ENCODE results near the gene PAFAH1B2.
"Not testable (repeated sequence)": the region's sequence is repeated elsewhere in the genome, so short reads cannot be mapped to it uniquely, and the experiment has no call there.

The PAFAH1B2 gene

DNA sequence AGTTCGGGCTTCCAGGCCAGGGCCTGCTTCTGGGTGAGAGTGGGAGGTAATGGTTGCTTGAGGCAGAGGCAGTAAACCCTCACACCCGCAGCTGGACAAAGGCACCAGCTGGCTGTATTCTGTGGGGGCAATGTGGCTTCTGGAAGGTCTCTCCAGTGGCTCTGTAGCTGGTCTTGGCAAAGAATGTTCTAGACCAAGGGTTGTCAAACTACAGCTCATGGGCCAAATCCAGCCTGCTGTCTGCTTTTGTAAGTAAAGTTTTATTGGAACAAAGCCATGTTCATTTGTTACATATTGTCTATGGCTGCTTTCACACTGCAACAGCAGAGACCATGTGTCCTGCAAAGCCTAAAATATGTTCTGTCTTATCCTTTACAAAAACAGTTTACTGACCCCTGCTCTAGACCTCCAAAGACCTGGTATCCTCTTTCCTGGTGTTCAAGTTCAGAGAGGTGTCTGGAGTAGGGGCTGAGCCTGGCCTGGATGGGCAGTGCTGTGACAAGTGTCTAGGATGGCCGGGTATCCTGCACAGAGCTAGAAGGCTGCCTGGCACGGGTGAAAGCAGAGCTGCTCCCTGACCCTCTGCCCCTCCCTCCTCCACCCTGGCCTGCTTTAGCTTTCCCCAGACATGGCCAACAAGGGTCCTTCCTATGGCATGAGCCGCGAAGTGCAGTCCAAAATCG, 58.4 kb downstream of the PAFAH1B2 start:
- DNase-seq: no peak

GRCh38 chr11:117203069-117203407, 59.0 kb downstream of the PAFAH1B2 start:
- DNase-seq (no peak), ATAC-seq (no peak)

More for the DNA sequence above, 58.4 kb downstream of the PAFAH1B2 start:
- ATAC-seq: no peak

- DNase-seq (no peak), ATAC-seq (no peak)
These were observed 60.4 kb downstream of the PAFAH1B2 start for GRCh38 chr11:117204283-117205080.

DNA sequence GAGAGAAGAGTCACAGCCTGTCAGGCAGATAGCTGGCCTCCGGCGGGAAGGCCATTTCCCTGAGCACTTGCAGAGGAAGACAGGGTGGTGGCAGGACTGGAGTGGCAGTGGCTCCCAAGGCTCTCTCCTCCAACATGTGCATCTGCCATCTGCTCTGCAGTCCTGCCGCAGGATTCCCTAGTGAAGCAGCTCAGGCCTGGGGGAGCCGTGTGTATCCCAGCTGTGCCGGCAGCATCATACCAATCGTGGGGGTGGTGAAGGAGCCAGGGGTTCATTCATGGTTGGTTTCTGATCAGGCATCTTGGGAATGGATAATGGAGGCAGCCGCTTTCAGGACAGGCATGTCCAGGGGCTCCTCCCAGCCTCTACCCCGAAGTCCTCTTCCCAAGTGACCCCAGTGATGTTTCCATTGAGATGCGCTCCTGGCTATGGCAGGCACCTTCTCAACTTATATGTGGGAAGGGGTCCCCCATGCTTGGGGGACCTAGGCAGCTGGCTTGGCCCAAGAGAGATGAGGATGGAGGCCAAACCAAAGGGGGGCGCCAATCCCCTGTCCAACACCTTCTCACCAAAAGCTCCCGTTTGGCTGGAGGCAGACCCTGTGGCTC, 61.2 kb downstream of the PAFAH1B2 start:
- no peak for ATAC-seq

DNA sequence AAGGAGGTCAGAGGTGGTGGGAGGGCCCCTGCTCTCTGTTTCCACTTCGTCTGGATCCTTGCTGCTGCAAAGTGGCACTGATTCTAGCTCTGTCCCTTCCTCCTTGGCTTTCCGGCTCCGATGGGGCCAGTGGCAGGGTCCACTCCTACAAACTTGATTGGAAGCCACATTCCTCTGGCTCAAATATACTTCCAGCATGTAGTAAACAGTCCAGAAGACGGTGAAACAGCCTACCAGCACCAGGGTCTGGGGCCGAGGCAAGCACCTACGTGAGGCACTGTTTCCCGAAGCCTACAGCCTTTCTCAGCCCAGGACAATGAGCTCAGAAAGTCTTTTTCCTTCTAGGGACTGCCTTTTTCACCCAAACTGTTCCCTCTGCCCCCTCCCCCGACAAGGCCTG, 62.0 kb downstream of the PAFAH1B2 start:
- ATAC-seq, DNase-seq: not testable (repeated sequence)

More for the DNA sequence above, 61.2 kb downstream of the PAFAH1B2 start:
- no peak for DNase-seq

GRCh38 chr11:117206859-117207258, 62.8 kb downstream of the PAFAH1B2 start:
- not testable (repeated sequence) for DNase-seq, ATAC-seq

DNA sequence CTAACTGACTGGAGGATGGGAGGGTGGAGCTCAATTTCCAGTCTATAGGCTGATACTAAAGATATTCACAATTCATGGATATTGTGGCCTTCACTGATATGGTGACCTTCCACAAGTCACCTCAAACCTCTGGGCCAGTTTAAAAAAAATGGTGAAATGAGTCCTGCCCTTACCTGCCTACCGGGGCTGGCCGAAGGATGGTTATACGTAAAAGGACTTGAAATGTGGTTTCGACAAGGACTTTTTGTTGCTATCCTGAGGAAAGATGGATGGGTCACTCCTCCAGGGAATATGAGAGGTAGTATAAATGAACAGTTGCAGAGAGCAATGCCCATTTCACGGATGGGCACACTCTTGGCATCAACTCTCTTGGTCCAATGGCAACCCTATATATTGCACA, 63.4 kb downstream of the PAFAH1B2 start:
- not testable (repeated sequence) for DNase-seq, ATAC-seq

DNA sequence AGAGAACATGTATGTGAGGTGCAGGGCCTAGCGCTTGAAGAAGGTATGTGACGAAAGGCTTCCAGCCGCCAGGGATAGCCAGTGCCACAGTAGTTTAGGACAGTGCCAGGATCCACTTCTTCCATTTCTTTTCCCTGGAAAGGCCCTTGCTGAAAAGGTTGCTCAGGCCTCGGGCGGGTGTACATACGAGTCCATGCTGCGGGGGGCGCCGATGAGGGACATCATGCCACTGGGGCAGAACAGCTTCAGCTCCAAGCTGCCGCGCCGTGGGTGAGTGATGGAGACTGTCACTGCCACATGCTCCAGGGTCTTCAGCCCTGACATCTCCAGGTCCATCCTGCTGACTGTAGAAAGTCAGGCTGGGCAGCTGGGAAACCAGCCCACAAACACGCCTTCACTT, 64.6 kb downstream of the PAFAH1B2 start:
- ATAC-seq: not testable (repeated sequence)

GRCh38 chr11:117209351-117210125, 65.5 kb downstream of the PAFAH1B2 start:
- DNase-seq, ATAC-seq: not testable (repeated sequence)

More for the DNA sequence above, 64.6 kb downstream of the PAFAH1B2 start:
- DNase-seq: not testable (repeated sequence)

DNA sequence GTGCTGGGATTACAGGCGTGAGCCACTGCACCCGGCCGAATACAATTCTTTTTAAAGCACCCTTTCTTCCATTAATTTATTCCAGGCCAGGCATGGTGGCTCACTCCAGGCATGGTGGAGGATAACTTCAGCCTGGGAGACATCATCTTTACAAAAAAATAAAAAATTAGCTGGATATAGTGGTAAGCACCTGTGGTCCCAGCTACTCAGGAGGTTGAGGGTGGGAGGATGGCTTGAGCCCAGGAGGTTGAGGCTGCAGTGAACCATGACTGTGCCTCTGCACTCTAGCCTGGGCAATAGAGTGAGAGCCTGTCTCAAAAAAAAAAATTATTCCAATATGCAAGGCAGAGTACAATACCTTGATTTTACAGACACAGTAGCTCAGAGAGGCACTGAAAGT, 66.5 kb downstream of the PAFAH1B2 start:
- ATAC-seq: no peak
- no peak for DNase-seq

DNA sequence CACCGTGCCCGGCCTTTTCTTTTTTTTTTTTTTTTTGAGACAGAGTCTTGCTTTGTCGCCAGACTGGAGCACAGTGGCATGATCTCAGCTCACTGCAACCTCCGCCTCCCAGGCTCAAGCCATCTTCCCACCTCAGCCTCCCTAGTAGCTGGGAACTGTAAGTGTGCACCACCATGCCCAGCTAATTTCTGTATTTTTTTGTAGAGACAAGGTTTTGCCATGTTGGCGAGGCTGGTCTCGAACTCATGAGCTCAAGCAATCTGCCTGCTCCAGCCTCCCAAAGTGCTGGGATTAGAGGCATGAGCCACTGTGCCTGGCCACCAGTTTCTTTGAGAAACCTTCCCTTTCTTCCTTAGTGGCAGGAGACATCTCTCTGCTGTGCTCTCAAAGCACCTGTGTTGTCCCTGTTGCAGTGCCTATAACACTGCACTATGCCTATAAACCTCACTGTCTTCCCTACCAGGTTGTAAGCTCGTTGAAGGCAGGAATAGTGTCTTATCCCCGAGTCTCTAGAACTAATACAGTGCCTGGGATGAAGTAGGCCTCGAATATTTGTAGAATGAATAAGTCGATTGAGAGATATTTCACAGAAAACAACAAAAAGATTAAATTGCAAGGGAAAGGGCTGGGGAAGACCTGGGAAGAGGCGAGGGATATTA, 68.7 kb downstream of the PAFAH1B2 start:
- no peak for ATAC-seq
- no peak for DNase-seq

DNA sequence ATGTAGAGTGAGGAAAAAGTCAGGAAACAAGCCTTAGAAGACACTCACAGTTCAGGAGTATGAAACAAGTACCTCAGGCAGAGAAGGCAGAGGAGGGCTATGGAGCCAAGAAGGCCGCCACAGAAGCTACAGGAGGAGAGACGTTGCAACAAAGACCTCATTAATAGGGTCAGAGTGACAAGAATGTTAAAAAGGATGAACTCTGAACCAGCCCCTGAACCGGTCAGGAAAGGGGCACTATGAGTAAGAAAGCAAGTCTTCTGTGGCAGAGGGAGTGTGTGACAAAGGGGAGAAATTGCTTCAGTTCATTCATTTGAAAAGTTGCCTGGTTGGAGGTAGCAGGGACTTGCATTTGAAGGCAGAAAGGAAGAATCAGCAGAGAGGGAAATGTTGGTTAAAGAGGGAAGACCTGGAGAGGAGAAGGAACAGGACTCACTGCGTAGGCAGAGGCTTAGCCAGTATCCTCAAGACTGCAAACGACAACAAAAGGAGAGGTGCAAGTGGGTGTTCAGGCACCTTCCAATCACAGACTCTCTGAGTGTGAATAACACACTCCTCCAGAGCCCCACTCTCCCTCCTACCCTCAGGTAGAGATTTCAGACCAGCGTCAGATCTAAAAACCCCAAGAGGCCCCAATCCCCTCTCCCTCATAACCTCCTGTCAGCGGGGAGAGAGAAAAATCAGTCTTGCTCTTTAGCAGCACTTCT, 70.5 kb downstream of the PAFAH1B2 start:
- ATAC-seq: no peak
- no peak for DNase-seq

DNA sequence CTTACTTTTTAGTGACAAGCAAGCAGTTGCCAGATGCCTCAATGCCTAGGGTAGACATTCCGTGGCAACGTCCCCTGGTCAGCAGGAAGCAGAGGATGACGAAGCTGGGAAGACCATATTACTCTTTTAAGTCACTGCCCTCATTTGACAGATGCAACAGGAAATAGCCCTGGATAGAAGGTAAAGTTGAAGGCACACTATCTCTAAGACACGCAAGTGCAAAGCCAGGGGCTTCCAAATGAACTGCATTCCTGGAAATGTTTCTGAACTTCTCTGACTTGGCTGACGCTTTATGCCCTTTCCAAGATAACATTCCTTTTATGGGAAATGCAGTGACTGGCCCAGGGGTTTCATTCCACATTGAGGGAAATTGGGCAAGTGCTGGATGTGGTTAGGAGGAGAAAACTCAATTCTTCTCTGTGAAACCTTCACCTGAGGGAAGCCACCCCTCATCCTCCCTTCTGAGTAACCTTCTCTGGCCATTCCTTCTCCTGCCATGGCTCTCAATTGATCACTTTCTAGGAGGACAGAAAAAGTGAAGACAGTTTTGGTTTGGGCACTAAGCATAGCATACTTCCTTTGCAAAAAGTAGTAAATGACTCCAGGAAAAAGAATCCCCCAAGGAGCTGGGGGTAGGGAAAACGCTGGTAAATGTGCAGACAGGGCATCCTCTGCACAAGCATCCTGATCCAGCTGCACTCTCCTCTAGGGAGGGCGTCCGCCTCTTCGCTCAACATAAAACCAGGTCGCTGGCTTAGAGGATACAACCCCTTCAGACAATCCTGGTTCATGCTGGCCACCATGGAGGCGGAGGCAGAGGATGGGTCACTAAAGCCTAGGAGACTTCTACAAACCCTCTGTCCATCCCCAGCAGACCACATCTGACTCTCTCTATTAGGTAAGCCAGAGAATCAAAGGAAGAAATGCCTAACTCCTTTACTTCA, 73.3 kb downstream of the PAFAH1B2 start:
- DNase-seq (no peak), ATAC-seq (no peak)

GRCh38 chr11:117218133-117218915, 74.2 kb downstream of the PAFAH1B2 start:
- DNase-seq (no peak), ATAC-seq (no peak)

DNA sequence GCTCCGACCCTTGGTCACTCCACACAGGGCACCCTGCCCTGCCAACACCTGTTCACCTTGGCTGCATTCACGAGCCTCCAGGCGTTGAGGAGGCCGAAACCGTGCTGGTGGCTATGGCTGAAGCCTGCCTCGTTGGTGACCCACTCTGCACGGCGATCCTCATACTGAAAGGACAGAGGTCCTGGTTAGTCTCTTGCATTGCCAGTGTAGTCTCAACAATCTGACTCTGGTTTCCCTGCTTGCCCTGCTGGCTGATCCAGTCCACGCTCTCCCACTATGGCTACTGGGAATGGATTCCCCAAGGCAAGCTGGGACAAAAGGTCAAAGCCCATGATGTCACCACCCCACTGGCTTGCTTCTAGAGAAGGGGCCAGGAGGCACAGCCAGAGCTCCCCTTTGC, 74.9 kb downstream of the PAFAH1B2 start:
- no peak for DNase-seq
- no peak for ATAC-seq

- DNase-seq (no peak), ATAC-seq (no peak)
These were observed 75.4 kb downstream of the PAFAH1B2 start for GRCh38 chr11:117219455-117219854.

DNA sequence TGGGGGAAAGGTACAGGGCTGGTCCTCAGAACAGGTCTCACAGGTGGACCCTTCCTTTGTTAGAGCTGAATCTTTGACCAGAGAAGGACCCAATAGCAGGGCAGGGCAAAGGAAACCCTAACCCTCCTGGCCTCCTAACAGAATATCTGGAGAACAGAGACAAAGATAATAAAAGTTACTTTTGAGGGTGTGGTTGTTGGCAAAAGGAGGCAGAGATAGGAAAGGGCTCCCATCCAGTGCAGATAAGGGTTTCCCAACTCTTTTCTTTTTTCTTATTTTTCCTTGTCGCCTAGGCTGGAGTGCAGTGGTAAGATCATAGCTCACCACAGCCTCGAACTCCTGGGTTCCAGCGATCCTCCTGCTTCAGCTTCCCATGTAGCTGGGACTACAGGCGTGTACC, 75.9 kb downstream of the PAFAH1B2 start:
- ATAC-seq (no peak), DNase-seq (no peak)

DNA sequence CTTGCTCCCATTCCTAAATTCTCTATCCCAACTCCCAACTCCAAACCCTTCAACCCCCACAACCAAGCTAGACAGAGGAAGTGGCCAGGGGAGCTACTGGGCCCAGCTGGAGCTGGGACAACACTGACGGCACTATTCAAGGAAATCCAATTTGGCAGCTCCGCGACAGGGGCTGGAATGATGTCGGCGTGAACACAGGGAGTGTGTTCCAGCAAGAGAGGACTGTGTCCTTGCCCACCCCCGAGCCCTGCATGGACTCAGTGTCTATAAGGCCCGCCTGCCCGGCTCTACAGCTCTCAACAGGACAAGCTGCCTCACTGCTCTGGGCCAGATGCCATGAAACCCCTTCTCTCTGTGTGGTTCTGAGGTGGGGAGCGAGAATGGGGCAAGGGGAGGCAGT, 76.5 kb downstream of the PAFAH1B2 start:
- ATAC-seq (no peak), DNase-seq (no peak)
